ENCODE measurements around the gene ABCA7.

The ABCA7 gene

GRCh38 chr19:1002600-1002999, 37.3 kb upstream of the ABCA7 start:
- no peak for DNase-seq (ENCODE audit: low read depth)

GRCh38 chr19:1003283-1003682, 36.6 kb upstream of the ABCA7 start:
- DNase-seq (ENCODE audit: low read depth): no peak

- no peak for DNase-seq (ENCODE audit: low read depth)
Observed at GRCh38 chr19:1004204-1004802, 35.6 kb upstream of the ABCA7 start.

GRCh38 chr19:1004803-1005664, 34.9 kb upstream of the ABCA7 start:
- DNase-seq (ENCODE audit: low read depth): no peak

GRCh38 chr19:1006711-1007398, 33.1 kb upstream of the ABCA7 start:
- no peak for DNase-seq (ENCODE audit: low read depth)

GRCh38 chr19:1007399-1008251, 32.3 kb upstream of the ABCA7 start:
- no peak for DNase-seq (ENCODE audit: low read depth)

- no peak for DNase-seq (ENCODE audit: low read depth)
Observed at GRCh38 chr19:1008268-1009040, 31.5 kb upstream of the ABCA7 start.

GRCh38 chr19:1009041-1009980, 30.6 kb upstream of the ABCA7 start:
- no peak for DNase-seq (ENCODE audit: low read depth)

- no peak for DNase-seq (ENCODE audit: low read depth)
Observed at GRCh38 chr19:1009981-1010538, 29.8 kb upstream of the ABCA7 start.

- DNase-seq (ENCODE audit: low read depth): no peak
Observed at GRCh38 chr19:1010586-1011510, 29.1 kb upstream of the ABCA7 start.

GRCh38 chr19:1011831-1012333, 28.0 kb upstream of the ABCA7 start:
- no peak for DNase-seq (ENCODE audit: low read depth)

- DNase-seq (ENCODE audit: low read depth): no peak
Observed at GRCh38 chr19:1012334-1012733, 27.6 kb upstream of the ABCA7 start.

GRCh38 chr19:1013218-1013617, 26.7 kb upstream of the ABCA7 start:
- no peak for DNase-seq (ENCODE audit: low read depth)

GRCh38 chr19:1014161-1015060, 25.5 kb upstream of the ABCA7 start:
- DNase-seq (ENCODE audit: low read depth): no peak

- no peak for DNase-seq (ENCODE audit: low read depth)
Observed at GRCh38 chr19:1015061-1015781, 24.7 kb upstream of the ABCA7 start.

- no peak for DNase-seq (ENCODE audit: low read depth)
Observed at GRCh38 chr19:1015782-1016646, 23.9 kb upstream of the ABCA7 start.

Measured in GM04503 (cell line).